GF-D8 (cell line): ENCODE measurements around the gene FMC1.
"Not testable (repeated sequence)": the region's sequence is repeated elsewhere in the genome, so short reads cannot be mapped to it uniquely, and the experiment has no call there.

Experiments used
- DNase-seq: peaks from one replicate; lab custom pipeline; 2025; lab: John Stamatoyannopoulos, UW

FMC1 gene

GRCh38 chr7:139340037-139340807, 915 bp upstream of the FMC1 start:
- DNase-seq = peak; percentile 99

- no peak for DNase-seq
Observed at GRCh38 chr7:139340808-139341057, 404 bp upstream of the FMC1 start.

- DNase-seq = no peak
Observed at GRCh38 chr7:139341776-139342226, 664 bp downstream of the FMC1 start.

DNA sequence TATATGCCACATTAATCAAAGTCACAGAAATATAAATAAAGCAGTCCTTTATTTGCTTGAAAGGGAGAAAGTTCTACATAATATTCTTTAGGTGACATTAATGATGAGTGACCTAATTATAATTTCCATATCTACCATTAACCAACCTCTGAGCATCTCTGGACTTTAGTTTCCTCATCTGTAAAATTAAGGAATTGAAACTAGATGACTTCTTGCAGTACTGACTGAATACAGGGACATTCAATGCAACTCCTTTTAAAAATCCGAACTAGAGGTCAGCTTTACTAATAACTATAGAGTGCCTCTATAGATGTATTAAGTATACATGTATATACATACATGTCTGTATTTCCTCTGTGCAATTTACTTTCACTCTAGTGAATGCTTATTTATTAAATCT, 3.9 kb downstream of the FMC1 start:
- DNase-seq = no peak

GRCh38 chr7:139351027-139351426, 9.9 kb downstream of the FMC1 start:
- DNase-seq = no peak

DNA sequence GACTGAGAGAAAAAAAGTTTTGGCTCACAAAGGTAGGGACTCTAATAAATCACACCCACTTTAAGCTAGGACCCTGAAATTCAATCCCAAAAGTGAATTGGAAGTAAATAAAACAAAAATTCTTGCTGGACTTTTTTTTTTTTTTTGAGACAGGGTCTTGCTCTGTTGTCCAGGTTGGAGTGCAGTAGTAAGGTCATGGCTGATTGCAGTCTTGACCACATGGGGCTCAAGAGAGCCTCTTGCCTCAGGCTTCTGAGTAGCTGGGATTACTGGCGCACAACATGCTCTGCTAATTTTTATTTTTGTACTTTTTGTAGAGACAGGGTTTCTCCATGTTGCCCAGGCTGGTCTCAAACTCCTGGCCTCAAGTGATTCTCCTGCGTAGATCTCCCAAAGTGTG, 13.6 kb downstream of the FMC1 start:
- no peak for DNase-seq

DNA sequence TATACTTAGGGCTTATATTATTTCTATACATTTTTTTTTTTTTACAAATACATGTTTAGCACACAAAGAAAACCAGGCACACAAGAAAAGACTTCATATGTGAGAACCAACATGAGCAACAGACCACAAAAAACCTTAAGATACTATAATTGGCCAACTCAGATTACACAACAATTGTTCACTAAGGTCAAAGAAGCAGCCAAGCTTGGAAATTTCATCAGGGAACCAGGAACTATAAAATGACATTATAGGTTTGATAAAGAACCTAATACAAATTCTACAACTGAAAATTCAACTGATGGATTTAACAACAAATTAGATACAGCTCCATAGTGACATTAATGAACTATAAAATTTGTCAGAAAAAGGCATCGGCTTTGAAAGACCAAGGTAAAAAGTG, 14.2 kb downstream of the FMC1 start:
- peak; percentile 75 for DNase-seq

DNA sequence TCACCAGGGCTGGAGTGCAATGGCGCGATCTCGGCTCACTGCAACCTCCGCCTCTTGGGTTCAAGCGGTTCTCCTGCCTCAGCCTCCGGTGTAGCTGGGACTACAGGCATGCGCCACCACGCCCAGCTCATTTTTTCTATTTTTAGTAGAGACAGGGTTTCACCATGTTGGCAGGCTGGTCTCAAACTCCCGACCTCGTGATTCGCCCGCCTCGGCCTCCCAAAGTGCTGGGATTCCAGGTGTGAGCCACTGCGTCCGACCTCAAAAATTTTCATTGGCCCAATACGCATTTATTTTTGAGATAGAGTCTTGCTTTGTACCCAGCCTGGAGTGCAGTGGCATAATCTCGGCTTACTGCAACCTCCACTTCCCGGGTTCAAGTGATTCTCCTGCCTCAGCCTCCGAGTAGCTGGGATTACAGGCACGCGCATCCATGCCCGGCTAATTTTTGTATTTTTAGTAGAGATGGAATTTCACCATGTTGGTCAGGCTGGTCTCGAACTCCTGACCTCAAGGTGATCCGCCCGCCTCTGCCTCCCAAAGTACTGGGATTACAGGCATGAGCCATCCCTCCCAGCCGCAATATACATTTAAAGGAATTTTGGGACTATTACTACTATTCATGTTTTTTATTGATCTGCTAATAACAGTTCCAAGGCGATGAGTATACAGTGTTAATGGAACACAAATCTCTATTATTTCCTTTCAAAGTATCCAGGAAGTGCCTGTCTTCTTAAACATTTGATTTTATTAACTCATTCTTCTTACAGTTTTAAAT, 16.8 kb downstream of the FMC1 start:
- not testable (repeated sequence) for DNase-seq

- peak; percentile 35 for DNase-seq
Observed at GRCh38 chr7:139358541-139359365, 17.6 kb downstream of the FMC1 start.

- peak; percentile 95 for DNase-seq
Observed at GRCh38 chr7:139359366-139360209, 18.5 kb downstream of the FMC1 start, which contains the start of gene LUC7L2. Gene LUC7L2, plus strand, starts transcription at chr7:139359894. Its CDS starts 368 bp downstream, at chr7:139360262.

DNA sequence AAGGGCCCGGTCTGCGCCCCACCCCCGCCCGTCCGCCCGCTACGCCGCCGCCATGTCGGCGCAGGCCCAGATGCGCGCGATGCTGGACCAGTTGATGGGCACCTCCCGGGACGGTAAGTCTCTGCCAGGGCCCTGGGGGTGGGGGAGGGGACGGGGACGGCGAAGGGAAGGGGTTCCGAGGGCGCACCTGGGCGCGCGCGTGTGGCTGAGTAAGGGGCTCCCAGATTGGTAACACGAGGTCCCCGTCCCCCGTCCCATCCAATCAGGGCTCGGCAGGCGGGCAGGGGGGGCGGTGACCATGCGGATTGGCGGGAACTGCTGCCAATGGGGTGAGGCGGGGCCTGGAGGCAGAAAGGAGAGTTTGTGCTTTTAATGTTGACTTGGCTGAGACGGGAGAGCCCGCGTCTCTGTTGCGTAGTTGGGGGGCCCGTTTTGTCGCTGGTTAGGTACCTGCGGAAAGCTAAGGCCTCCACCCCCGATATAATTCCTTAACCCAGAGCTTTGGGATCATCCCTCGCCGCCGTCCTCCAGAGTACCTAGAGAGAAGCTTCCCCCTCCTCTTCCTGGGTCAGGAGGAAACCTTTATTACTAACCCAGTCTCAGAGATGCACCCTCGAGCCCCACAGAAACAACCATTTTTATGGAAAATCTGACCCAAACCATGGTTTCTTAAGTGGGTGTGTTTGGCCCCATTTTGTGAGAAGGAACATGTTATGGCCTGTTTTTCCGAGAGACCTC, 19.2 kb downstream of the FMC1 start:
- peak; percentile 89 for DNase-seq

DNA sequence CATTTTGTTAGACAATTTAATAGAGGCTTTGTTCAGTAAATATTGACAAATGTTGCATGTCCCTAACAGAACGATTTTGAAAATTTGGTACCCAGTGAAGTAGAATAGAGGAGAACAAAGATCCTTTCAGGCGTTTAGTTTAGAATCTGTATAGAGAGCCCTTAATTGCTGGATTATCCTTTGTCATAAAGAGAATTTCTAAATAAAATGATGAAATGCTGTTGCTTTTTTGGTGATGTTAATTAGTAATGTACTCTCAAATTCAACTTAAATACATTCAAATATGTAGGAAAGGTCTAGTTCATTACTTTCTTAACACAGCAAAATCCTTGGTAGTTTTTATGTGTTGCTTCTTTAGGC, 19.8 kb downstream of the FMC1 start:
- no peak for DNase-seq

DNA sequence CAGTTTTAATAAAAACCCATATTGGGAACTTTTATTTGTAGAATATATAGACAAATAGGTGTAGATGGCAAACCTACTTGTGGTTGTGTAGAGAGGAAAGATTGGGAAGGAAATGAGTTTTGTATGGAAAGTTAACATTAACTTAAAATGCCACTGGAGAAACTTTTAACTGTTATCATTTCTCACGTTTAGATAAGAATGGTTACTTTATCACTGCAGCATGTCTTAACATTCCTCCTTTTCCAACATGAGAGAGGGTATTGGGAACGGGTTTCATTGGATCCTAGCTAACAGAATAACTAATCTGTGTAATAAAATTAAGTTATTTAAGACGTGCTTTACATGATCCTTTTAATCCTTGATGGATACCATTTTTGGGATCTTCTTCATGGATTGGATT, 20.4 kb downstream of the FMC1 start:
- no peak for DNase-seq

DNA sequence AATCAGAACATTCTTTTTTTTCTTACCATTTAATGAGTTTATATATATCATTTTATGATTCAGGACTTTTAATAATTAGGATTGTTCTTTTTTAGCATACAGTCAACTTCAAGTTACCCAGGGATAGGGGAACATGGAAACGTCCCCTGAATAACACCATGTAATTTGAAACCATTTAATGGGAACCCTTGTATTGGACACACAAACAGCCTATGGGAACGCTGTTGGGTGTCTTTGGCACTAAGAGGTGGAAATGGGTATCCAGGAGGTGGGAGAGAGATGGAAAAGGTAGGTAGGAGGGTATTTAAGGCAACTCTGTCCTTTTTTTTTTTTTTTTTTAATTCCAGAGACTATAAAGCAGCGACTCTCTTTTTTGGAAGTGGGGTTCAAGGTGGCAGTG, 21.2 kb downstream of the FMC1 start:
- no peak for DNase-seq

GRCh38 chr7:139362981-139363380, 21.8 kb downstream of the FMC1 start:
- no peak for DNase-seq

- DNase-seq = no peak
Observed at GRCh38 chr7:139365336-139365735, 24.2 kb downstream of the FMC1 start.

DNA sequence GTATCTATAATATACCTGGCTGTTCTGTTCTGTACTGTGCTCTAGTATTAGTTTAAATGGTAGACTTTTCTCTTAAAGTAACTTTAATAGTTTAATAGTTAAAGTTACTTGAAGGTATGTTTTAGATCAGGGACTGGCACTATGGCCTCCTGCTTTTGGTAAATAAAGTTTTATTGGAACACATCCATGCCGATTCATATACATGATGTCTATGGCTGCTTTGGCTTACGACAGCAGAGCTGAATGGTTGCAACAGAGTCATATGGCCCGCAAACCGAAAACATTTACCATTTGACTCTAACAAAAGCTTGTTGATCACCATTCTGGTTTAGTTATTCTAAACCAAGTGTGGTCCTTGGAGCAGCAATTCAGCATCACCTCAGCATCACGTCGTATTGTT, 25.3 kb downstream of the FMC1 start:
- no peak for DNase-seq

DNA sequence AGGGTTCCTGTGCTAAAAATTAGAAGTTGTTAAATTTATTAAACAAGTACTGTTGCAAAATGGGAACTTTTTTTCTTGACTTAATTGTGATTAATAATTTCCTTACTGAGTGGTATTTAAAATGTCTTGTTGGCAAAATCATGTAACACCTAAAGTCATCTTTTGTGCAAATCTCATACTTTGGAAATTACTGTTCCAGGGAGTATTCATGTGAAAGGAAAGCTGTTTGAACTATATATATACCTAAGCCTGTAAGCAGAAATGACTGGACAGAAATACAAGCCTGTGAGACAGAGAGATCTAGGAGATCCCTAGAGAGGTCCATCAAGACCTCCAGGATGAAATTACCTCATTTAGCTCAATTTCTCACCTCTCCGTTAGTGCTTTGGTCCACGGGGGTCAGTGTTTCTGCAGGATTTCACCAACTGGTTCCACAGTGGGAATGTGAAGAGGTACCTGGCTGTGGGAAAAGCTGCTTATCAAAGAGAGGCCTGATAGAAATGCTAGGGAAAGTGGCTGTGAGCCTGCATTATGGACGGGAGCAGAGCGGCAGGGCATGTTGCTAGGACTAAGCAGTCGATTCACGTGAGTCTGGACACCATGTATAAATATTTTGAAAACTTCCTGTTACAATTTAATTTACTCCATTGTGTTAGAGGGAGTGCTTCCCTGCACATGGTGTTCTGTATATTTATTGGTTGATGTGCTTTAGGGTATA, 26.5 kb downstream of the FMC1 start:
- no peak for DNase-seq

GRCh38 chr7:139370301-139370942, 29.3 kb downstream of the FMC1 start:
- no peak for DNase-seq

GRCh38 chr7:139370943-139371313, 29.8 kb downstream of the FMC1 start:
- DNase-seq = no peak
